Measurements from ENCODE around the gene CARD6.
A peak's percentile ranks its signal among the peaks of the same experiment; 100 is the strongest.
"Not testable (repeated sequence)": the region's sequence is repeated elsewhere in the genome, so short reads cannot be mapped to it uniquely, and the experiment has no call there.

CARD6 gene

GRCh38 chr5:40841068-40841805 is at the start of gene CARD6:
TSS of gene CARD6 (plus strand) at chr5:40841367. CDS start at chr5:40841383, 16 bp downstream.
- no peak for DNase-seq

GRCh38 chr5:40791715-40792139 is 49.4 kb upstream of the CARD6 start:
- no peak for DNase-seq

- DNase-seq = not testable (repeated sequence)
Measured at GRCh38 chr5:40792691-40793090, 48.5 kb upstream of the CARD6 start.

GRCh38 chr5:40794340-40794739 is 46.8 kb upstream of the CARD6 start:
- DNase-seq = not testable (repeated sequence)

- not testable (repeated sequence) for DNase-seq
Measured at GRCh38 chr5:40794877-40795276, 46.3 kb upstream of the CARD6 start.

GRCh38 chr5:40796487-40796889 is 44.7 kb upstream of the CARD6 start:
- no peak for DNase-seq

- peak; percentile 78 for DNase-seq
Measured at GRCh38 chr5:40797273-40798011, 43.7 kb upstream of the CARD6 start.

GRCh38 chr5:40798012-40798800 is 43.0 kb upstream of the CARD6 start, which contains the start of gene PRKAA1:
TSS of gene PRKAA1 (minus strand) at chr5:40798374. CDS start at chr5:40798189, 185 bp downstream.
- peak; percentile 90 for DNase-seq

GRCh38 chr5:40798801-40799210 is 42.4 kb upstream of the CARD6 start:
- no peak for DNase-seq

- DNase-seq = no peak
Measured at GRCh38 chr5:40799258-40799657, 41.9 kb upstream of the CARD6 start.

- DNase-seq = no peak
Measured at GRCh38 chr5:40801771-40802562, 39.2 kb upstream of the CARD6 start.

- DNase-seq = no peak
Measured at GRCh38 chr5:40812125-40812524, 29.0 kb upstream of the CARD6 start.

GRCh38 chr5:40813698-40814281 is 27.4 kb upstream of the CARD6 start:
- DNase-seq = peak; percentile 78

- DNase-seq = no peak
Measured at GRCh38 chr5:40823459-40823858, 17.7 kb upstream of the CARD6 start.

- not testable (repeated sequence) for DNase-seq
Measured at GRCh38 chr5:40825461-40826043, 15.6 kb upstream of the CARD6 start.

GRCh38 chr5:40826489-40827187 is 14.5 kb upstream of the CARD6 start:
- DNase-seq = no peak

GRCh38 chr5:40827188-40827977 is 13.8 kb upstream of the CARD6 start:
- no peak for DNase-seq

- no peak for DNase-seq
Measured at GRCh38 chr5:40828021-40828631, 13.0 kb upstream of the CARD6 start.

Measured in activated CD4-positive, alpha-beta T cell treated with anti-CD3 and anti-CD28 coated beads, Interleukin-2, amount 50 U/mL, for 16 hours (primary cell).